Measurements from ENCODE around the gene PIP5KL1. TPM values are rescaled to one million over a fixed set of nuclear protein-coding genes. Genes with fewer than 3 reads are reported as not detected.

The PIP5KL1 gene
- total and polyA plus RNA-seq, 8 donors: 0.50 to 98.0 (median 3.3) TPM; not detected in 1

DNA sequence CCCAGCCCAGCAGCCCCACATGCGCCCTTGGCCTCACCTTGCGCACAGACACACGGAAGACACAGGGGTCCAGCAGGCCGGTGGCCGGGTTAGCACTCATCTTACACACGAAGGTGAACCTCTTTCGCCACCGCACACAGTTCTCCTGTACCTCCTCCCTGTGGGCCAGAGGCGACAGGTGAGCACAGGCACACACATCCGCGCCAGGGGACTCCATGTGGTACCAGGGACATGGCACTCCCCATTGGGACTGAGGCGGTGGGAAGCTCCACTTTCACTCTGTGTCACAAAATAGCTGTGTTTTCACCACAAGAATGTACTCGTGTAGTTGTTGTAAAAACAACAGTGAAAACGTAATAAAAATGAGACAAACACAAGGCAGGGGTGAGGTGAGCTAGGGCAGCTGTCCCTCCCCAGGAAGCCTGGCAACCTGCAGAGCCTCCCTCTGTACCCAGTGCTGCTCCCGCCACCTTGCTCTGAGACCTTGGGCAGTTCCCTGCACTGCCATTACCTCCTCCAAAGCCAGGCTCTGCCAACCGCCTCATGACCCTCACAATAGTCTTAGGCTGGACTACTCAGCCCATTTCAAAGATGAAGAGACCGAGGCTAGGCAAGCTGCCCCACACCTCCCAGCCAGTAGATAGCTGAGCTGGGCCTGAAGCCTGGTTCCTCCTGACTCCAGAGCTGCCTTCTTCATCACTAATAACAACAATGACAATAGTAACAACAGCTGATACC lies 23.4 kb upstream of the PIP5KL1 start:
- DNase-seq: no peak

DNA sequence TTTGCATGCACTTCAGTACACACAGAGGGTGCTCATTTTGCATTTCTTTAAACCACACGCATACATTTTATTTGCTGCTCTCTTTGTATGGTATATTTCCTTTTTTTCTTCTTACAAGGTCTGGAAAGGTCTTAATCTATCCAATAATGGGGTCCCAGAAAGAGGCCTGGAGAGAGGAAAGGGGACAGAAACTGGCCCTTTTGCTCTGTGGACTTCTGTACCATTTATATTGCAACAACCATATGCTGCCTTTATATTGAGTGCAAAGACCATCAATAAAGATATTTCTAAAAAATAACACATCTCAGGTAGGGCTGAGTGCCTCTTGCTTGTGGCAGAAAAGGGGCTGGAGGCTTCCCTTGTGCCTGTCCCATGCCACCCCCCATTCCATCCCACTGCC lies 22.6 kb upstream of the PIP5KL1 start:
- TF ChIP-seq EP300 (IDR thresholded peaks at IDR 0.05) (no peak), POLR2AphosphoS5 (IDR thresholded peaks at IDR 0.05) (no peak), POLR2A (IDR thresholded peaks at IDR 0.05) (no peak)
- TF ChIP-seq, protein P1, sequence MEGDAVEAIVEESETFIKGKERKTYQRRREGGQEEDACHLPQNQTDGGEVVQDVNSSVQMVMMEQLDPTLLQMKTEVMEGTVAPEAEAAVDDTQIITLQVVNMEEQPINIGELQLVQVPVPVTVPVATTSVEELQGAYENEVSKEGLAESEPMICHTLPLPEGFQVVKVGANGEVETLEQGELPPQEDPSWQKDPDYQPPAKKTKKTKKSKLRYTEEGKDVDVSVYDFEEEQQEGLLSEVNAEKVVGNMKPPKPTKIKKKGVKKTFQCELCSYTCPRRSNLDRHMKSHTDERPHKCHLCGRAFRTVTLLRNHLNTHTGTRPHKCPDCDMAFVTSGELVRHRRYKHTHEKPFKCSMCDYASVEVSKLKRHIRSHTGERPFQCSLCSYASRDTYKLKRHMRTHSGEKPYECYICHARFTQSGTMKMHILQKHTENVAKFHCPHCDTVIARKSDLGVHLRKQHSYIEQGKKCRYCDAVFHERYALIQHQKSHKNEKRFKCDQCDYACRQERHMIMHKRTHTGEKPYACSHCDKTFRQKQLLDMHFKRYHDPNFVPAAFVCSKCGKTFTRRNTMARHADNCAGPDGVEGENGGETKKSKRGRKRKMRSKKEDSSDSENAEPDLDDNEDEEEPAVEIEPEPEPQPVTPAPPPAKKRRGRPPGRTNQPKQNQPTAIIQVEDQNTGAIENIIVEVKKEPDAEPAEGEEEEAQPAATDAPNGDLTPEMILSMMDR (IDR thresholded peaks at IDR 0.05): no peak
- WGBS, 5 donors: 81 to 92% (median 87%) methylated on average over 1 of the region's 1 CpG
- Histone ChIP-seq H3K9me3 (no peaks in the 10 kb centered on the region), H3K27me3 (no peaks in the 10 kb centered on the region), H3K27ac (peak overlapping the region in 3 of 5 donors; percentile 2 to 82 (median 68)), H3K4me3 (no peak overlapping the region), H3K36me3 (peaks cover 0 to 30% (median 18%) of the 10 kb centered on the region in 4 donors), H3K4me1 (peaks cover 54 to 90% (median 66%) of the 10 kb centered on the region in 4 donors)
- intact Hi-C loops (cut with DNase I; ENCODE audit: low total_unique reads): no loop called here
- DNase-seq: no peak

More for the DNA sequence above, 23.4 kb upstream of the PIP5KL1 start:
- intact Hi-C loops (cut with DNase I; ENCODE audit: low total_unique reads): no loop called here
- Histone ChIP-seq H3K36me3 (peaks cover 0 to 23% (median 11%) of the 10 kb centered on the region in 4 donors), H3K4me3 (no peak overlapping the region), H3K4me1 (peaks cover 54 to 90% (median 62%) of the 10 kb centered on the region in 4 donors), H3K27ac (peak overlapping the region; percentile 68 to 82 (median 77)), H3K27me3 (no peaks in the 10 kb centered on the region), H3K9me3 (no peaks in the 10 kb centered on the region)
- 79 to 88% (median 85%) methylated on average over 17 of the region's 17 CpGs for WGBS, 5 donors
- TF ChIP-seq POLR2AphosphoS5 (IDR thresholded peaks at IDR 0.05) (no peak), POLR2A (IDR thresholded peaks at IDR 0.05) (no peak), EP300 (IDR thresholded peaks at IDR 0.05) (no peak)
- TF ChIP-seq, protein P1 (IDR thresholded peaks at IDR 0.05): no peak

DNA sequence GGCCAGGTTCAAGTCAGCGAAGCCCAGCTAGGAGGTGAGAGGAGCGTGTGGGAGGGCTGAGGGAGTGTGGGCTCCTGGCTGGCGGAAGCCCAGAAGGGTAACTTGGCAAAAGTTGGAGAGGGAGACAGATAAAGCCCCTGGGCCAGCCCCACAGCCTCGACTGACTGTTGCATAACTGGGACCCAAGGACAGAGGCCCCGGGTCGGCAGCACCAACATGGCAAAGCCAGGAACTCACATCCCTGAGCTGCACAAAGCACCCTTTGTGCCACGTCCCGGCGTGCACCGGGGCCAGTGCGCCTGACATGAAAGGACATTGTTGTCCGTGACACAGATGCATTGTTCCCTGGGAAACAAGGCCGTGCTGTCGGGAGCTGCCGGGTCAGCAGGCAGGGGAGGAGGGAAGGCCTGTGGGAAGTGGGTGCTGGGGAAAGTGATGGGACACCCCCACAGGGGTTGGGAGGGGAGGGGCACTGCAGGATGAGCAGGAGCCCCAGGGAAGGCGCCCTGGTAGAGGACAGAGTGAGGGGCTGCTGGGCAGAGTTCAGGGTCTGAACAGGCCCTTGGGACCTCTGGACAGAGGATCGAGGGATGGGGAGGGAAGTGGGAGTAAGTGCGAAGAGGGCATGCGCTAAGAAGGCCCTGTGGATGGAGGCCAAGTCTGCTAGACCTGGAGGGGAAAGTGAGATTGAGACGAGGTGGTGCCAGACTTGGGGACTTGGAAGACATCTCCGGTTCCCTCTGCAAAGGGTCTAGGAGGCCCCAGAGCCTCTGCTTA lies 20.1 kb upstream of the PIP5KL1 start:
- peaks cover 42 to 82% (median 64%) of the 10 kb centered on the region in 4 donors for H3K4me1 ChIP-seq
- H3K27me3 ChIP-seq: no peaks in the 10 kb centered on the region
- H3K27ac ChIP-seq: peak overlapping the region in 4 of 5 donors; percentile 41 to 57 (median 49)
- no peak overlapping the region for H3K4me3 ChIP-seq
- intact Hi-C loops (cut with DNase I; ENCODE audit: low total_unique reads): no loop called here
- TF ChIP-seq POLR2AphosphoS5 (IDR thresholded peaks at IDR 0.05): peak in 2 of 3 donors; percentile 2 to 29
- TF ChIP-seq, protein P1 (IDR thresholded peaks at IDR 0.05): no peak
- H3K36me3 ChIP-seq: peaks cover under 1 to 55% (median 39%) of the 10 kb centered on the region in 4 donors
- WGBS, 5 donors: 40 to 63% (median 52%) methylated on average over 21 of the region's 21 CpGs
- H3K9me3 ChIP-seq: no peaks in the 10 kb centered on the region
- peak in 1 of 2 donors; percentile 90 for DNase-seq

DNA sequence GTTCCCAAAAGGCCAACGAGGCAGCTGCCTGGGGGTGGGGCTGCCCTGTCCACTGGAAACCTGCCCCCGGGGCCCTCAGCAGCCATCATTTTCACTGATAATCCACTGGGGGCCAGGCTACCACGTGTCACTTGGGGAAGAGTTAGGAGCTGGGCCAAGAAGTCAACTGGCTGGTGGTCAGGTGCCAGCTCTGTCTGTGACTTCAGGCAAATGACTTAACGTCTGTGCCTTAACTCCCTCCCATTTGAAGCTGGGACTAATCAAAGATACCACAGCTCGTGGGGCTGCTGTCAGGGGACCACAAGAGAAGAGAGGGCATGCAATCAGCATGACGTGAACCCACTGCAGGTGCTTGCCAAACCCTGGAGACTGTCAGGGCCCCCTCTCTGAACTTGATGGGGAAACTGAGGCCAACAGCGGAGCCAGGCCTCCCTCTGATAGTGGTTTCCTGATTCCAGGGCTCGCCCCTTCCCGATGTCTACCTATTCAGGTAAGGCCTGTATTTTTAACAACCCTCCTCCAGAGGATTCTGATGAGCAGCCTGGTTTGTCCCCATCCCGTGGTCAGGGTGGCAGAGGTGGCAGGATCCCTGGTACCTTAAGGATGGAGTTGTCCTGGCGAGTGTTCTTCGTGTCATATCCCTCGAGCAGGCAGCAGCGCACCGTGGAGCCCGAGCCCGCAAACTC lies 19.4 kb upstream of the PIP5KL1 start:
- WGBS, 5 donors: 56 to 61% (median 59%) methylated on average over 12 to 17 of the region's 17 CpGs
- Histone ChIP-seq H3K9me3 (no peaks in the 10 kb centered on the region), H3K27ac (peak overlapping the region in 4 of 5 donors; percentile 41 to 57 (median 49)), H3K4me3 (no peak overlapping the region), H3K27me3 (no peaks in the 10 kb centered on the region), H3K4me1 (peaks cover 34 to 82% (median 58%) of the 10 kb centered on the region in 4 donors), H3K36me3 (peaks cover 8 to 62% (median 46%) of the 10 kb centered on the region in 4 donors)
- TF ChIP-seq POLR2A (IDR thresholded peaks at IDR 0.05) (no peak), EP300 (IDR thresholded peaks at IDR 0.05) (no peak)
- TF ChIP-seq, protein P1 (IDR thresholded peaks at IDR 0.05): no peak
- intact Hi-C loops (cut with DNase I; ENCODE audit: low total_unique reads): no loop called here
- no peak for DNase-seq
